ENCODE results near the gene CLCN6.

The CLCN6 gene

GRCh38 chr1:11787251-11787803 is 18.7 kb upstream of the CLCN6 start:
- H2BK5ac ChIP-seq (ENCODE audit: low read depth, low read length, poor library complexity) = no peak overlapping the region
- WGBS (ENCODE audit: extremely low coverage, insufficient coverage, insufficient read length) = no CpG with 5 or more reads among the region's 16 CpGs
- H3K4me2 ChIP-seq (ENCODE audit: low read length) = peak overlapping the region; percentile 23
- H2AK5ac ChIP-seq (ENCODE audit: low read length) = peak overlapping the region; percentile 32
- H4K12ac ChIP-seq (ENCODE audit: low read depth, low read length) = peak overlapping the region; percentile 18
- peak overlapping the region; percentile 48 for H3K18ac ChIP-seq (ENCODE audit: low read length)
- no peak overlapping the region for H3K23ac ChIP-seq (ENCODE audit: low read length)
- no peak overlapping the region for H3K4ac ChIP-seq (ENCODE audit: low read depth, low read length)
- no peak overlapping the region for H3K4me3 ChIP-seq (ENCODE audit: low read depth, low read length)
- peaks cover 13 to 16% of the 10 kb centered on the region in 2 experiments for H3K36me3 ChIP-seq (ENCODE audit: control insufficient read depth in 1 of 2, insufficient read depth in 2 of 2, low read length in 2 of 2)
- no peaks in the 10 kb centered on the region for H3K27me3 ChIP-seq (ENCODE audit: insufficient read depth, low read length)
- H3K9ac ChIP-seq (ENCODE audit: low read length) = no peak overlapping the region
- no peaks in the 10 kb centered on the region for H3K79me2 ChIP-seq (ENCODE audit: control insufficient read depth, insufficient read depth, low read length, poor library complexity)
- H4K8ac ChIP-seq (ENCODE audit: low read depth, low read length) = peak overlapping the region; percentile 19
- H3K9me3 ChIP-seq (ENCODE audit: insufficient read depth, low read depth, low read length) = peaks cover 1% of the 10 kb centered on the region
- H2AFZ ChIP-seq (ENCODE audit: insufficient read depth, low read length, poor library complexity) = peak overlapping the region; percentile 20
- H4K91ac ChIP-seq (ENCODE audit: low read depth, low read length) = peak overlapping the region; percentile 44
- peaks cover 8% of the 10 kb centered on the region for H3K79me1 ChIP-seq (ENCODE audit: low read length)
- peak; percentile 70 to 79 for DNase-seq
- peak overlapping the region; percentile 6 for H2BK120ac ChIP-seq (ENCODE audit: insufficient read depth, low read length, poor library complexity)
- peak overlapping the region; percentile 44 for H2BK12ac ChIP-seq (ENCODE audit: low read length)
- H3K14ac ChIP-seq (ENCODE audit: low read length) = peak overlapping the region; percentile 13
- H3K4me1 ChIP-seq (ENCODE audit: control insufficient read depth in 1 of 2, insufficient read depth in 2 of 2, low read length in 2 of 2) = peaks cover 16 to 26% of the 10 kb centered on the region in 2 experiments
- peak overlapping the region; percentile 8 for H3K27ac ChIP-seq (ENCODE audit: low read depth, low read length)

- Histone ChIP-seq H2BK5ac (ENCODE audit: low read depth, low read length, poor library complexity) (peak overlapping the region; percentile 14), H3K36me3 (ENCODE audit: control insufficient read depth in 1 of 2, insufficient read depth in 2 of 2, low read length in 2 of 2) (peaks cover 13 to 18% of the 10 kb centered on the region in 2 experiments), H2AK5ac (ENCODE audit: low read length) (peak overlapping the region; percentile 56), H3K27ac (ENCODE audit: low read depth, low read length) (peak overlapping the region; percentile 52), H3K79me1 (ENCODE audit: low read length) (peaks cover 8% of the 10 kb centered on the region), H4K91ac (ENCODE audit: low read depth, low read length) (peak overlapping the region; percentile 44), H3K4ac (ENCODE audit: low read depth, low read length) (peak overlapping the region; percentile 42), H3K79me2 (ENCODE audit: control insufficient read depth, insufficient read depth, low read length, poor library complexity) (no peaks in the 10 kb centered on the region), H3K9me3 (ENCODE audit: insufficient read depth, low read depth, low read length) (peaks cover 1% of the 10 kb centered on the region), H4K12ac (ENCODE audit: low read depth, low read length) (peak overlapping the region; percentile 18), H3K14ac (ENCODE audit: low read length) (peak overlapping the region; percentile 76), H2AFZ (ENCODE audit: insufficient read depth, low read length, poor library complexity) (peak overlapping the region; percentile 18), H3K18ac (ENCODE audit: low read length) (peak overlapping the region; percentile 49), H3K4me3 (ENCODE audit: low read depth, low read length) (no peak overlapping the region), H3K9ac (ENCODE audit: low read length) (no peak overlapping the region), H2BK120ac (ENCODE audit: insufficient read depth, low read length, poor library complexity) (peak overlapping the region; percentile 20), H3K4me2 (ENCODE audit: low read length) (peak overlapping the region; percentile 2), H2BK12ac (ENCODE audit: low read length) (peak overlapping the region; percentile 66), H3K4me1 (ENCODE audit: control insufficient read depth in 1 of 2, insufficient read depth in 2 of 2, low read length in 2 of 2) (peaks cover 20 to 32% of the 10 kb centered on the region in 2 experiments), H3K27me3 (ENCODE audit: insufficient read depth, low read length) (no peaks in the 10 kb centered on the region), H3K23ac (ENCODE audit: low read length) (no peak overlapping the region), H4K8ac (ENCODE audit: low read depth, low read length) (peak overlapping the region; percentile 50)
- DNase-seq = peak in 1 of 2 donors; percentile 8
- WGBS (ENCODE audit: extremely low coverage, insufficient coverage, insufficient read length) = no CpG with 5 or more reads among the region's 14 CpGs
These were observed 18.1 kb upstream of the CLCN6 start for GRCh38 chr1:11787804-11788436.

GRCh38 chr1:11788549-11789053 is 17.4 kb upstream of the CLCN6 start:
- Histone ChIP-seq H3K4me3 (ENCODE audit: low read depth, low read length) (no peak overlapping the region), H3K23ac (ENCODE audit: low read length) (no peak overlapping the region), H3K79me1 (ENCODE audit: low read length) (peaks cover 8% of the 10 kb centered on the region), H3K36me3 (ENCODE audit: control insufficient read depth in 1 of 2, insufficient read depth in 2 of 2, low read length in 2 of 2) (peaks cover 13 to 18% of the 10 kb centered on the region in 2 experiments), H2BK120ac (ENCODE audit: insufficient read depth, low read length, poor library complexity) (no peak overlapping the region), H3K18ac (ENCODE audit: low read length) (no peak overlapping the region), H2BK12ac (ENCODE audit: low read length) (no peak overlapping the region), H4K8ac (ENCODE audit: low read depth, low read length) (no peak overlapping the region), H4K91ac (ENCODE audit: low read depth, low read length) (no peak overlapping the region), H3K14ac (ENCODE audit: low read length) (no peak overlapping the region), H3K4me1 (ENCODE audit: control insufficient read depth in 1 of 2, insufficient read depth in 2 of 2, low read length in 2 of 2) (peaks cover 20 to 32% of the 10 kb centered on the region in 2 experiments), H2AK5ac (ENCODE audit: low read length) (no peak overlapping the region), H2AFZ (ENCODE audit: insufficient read depth, low read length, poor library complexity) (no peak overlapping the region), H3K4ac (ENCODE audit: low read depth, low read length) (no peak overlapping the region), H3K9me3 (ENCODE audit: insufficient read depth, low read depth, low read length) (peaks cover 1% of the 10 kb centered on the region), H3K4me2 (ENCODE audit: low read length) (no peak overlapping the region), H3K27ac (ENCODE audit: low read depth, low read length) (no peak overlapping the region), H4K12ac (ENCODE audit: low read depth, low read length) (no peak overlapping the region), H3K9ac (ENCODE audit: low read length) (no peak overlapping the region), H3K79me2 (ENCODE audit: control insufficient read depth, insufficient read depth, low read length, poor library complexity) (no peaks in the 10 kb centered on the region), H2BK5ac (ENCODE audit: low read depth, low read length, poor library complexity) (no peak overlapping the region), H3K27me3 (ENCODE audit: insufficient read depth, low read length) (no peaks in the 10 kb centered on the region)
- WGBS (ENCODE audit: extremely low coverage, insufficient coverage, insufficient read length) = no CpG with 5 or more reads among the region's 14 CpGs
- no peak for DNase-seq

- H3K4me3 ChIP-seq (ENCODE audit: low read depth, low read length) = no peak overlapping the region
- WGBS (ENCODE audit: extremely low coverage, insufficient coverage, insufficient read length) = no CpG with 5 or more reads among the region's 13 CpGs
- peaks cover 20 to 23% of the 10 kb centered on the region in 2 experiments for H3K36me3 ChIP-seq (ENCODE audit: control insufficient read depth in 1 of 2, insufficient read depth in 2 of 2, low read length in 2 of 2)
- no peak overlapping the region for H4K12ac ChIP-seq (ENCODE audit: low read depth, low read length)
- H3K79me2 ChIP-seq (ENCODE audit: control insufficient read depth, insufficient read depth, low read length, poor library complexity) = no peaks in the 10 kb centered on the region
- H3K9me3 ChIP-seq (ENCODE audit: insufficient read depth, low read depth, low read length) = peaks cover 4% of the 10 kb centered on the region
- no peaks in the 10 kb centered on the region for H3K27me3 ChIP-seq (ENCODE audit: insufficient read depth, low read length)
- H2BK12ac ChIP-seq (ENCODE audit: low read length) = no peak overlapping the region
- peaks cover 24 to 33% of the 10 kb centered on the region in 2 experiments for H3K4me1 ChIP-seq (ENCODE audit: control insufficient read depth in 1 of 2, insufficient read depth in 2 of 2, low read length in 2 of 2)
- H2AK5ac ChIP-seq (ENCODE audit: low read length) = no peak overlapping the region
- no peak overlapping the region for H3K27ac ChIP-seq (ENCODE audit: low read depth, low read length)
- no peak overlapping the region for H2BK5ac ChIP-seq (ENCODE audit: low read depth, low read length, poor library complexity)
- no peak overlapping the region for H3K4me2 ChIP-seq (ENCODE audit: low read length)
- no peak overlapping the region for H2BK120ac ChIP-seq (ENCODE audit: insufficient read depth, low read length, poor library complexity)
- no peak overlapping the region for H2AFZ ChIP-seq (ENCODE audit: insufficient read depth, low read length, poor library complexity)
- no peak overlapping the region for H3K18ac ChIP-seq (ENCODE audit: low read length)
- no peak overlapping the region for H3K4ac ChIP-seq (ENCODE audit: low read depth, low read length)
- no peak overlapping the region for H3K23ac ChIP-seq (ENCODE audit: low read length)
- DNase-seq = no peak
- H3K9ac ChIP-seq (ENCODE audit: low read length) = no peak overlapping the region
- H4K91ac ChIP-seq (ENCODE audit: low read depth, low read length) = no peak overlapping the region
- no peak overlapping the region for H4K8ac ChIP-seq (ENCODE audit: low read depth, low read length)
- H3K79me1 ChIP-seq (ENCODE audit: low read length) = peaks cover 8% of the 10 kb centered on the region
- H3K14ac ChIP-seq (ENCODE audit: low read length) = no peak overlapping the region
These were observed 16.6 kb upstream of the CLCN6 start for GRCh38 chr1:11789126-11790067.

All from trophoblast cell (in vitro differentiated cells and primary cell).